Measurements from ENCODE around the gene STIMATE.

DNA sequence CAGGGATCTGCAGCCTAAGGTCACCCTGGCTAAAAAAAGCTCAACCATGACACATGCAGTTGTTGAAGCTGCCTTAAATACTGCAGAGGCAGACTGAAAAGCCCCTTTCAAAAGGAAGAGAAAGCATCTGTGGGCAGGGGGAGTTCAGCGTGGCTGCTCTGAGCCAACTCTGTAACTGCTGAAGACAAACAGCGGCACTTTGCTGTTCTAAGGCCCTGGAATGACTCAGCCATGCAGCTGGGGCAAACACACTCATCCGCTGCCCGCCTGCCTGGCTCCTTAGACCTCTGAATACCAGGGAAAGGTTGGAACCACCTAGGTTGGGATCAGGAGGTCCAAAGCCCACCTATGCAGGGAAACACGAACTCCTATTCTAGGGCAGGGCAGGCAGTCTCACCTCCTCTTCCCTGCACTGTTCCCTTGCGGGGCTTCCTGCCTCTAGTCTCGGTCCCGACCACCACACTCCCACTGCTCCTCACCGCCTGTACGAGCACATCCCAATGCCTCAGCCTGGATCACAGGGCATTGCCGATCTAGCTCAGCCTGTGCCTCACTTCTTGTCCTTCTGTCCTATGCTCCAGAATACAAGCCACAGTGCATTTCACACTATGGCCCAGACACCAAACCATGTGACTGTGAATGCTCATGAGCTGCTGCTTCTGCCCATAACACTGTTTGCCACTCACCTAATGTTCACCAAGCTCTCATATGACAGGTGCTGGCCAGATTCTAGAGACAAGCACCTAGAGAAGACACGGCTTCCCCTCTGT, 56.0 kb downstream of the STIMATE start:
- TF ChIP-seq POLR2A (IDR thresholded peaks at IDR 0.05) (no peak), CTCF (IDR thresholded peaks at IDR 0.05) (no peak)
